Brain microvascular endothelial cell (primary cell): ENCODE data around the gene UPF3B.

Experiments
- DNase-seq: peaks from one replicate; pipeline ENCODE4 v3.0.0-alpha.2; 2020
- H3K27ac ChIP-seq: fragments of 250-450 bp; sonication (Bioruptor Pico); 2 replicates; pipeline ENCODE4 v1.5.1; 2020; ENCODE audit warnings: mild to moderate bottlenecking, moderate library complexity
- H3K27me3 ChIP-seq: fragments of 250-450 bp; sonication (Bioruptor Pico); replicated peaks from 2 replicates; pipeline ENCODE4 v1.5.1; 2020; ENCODE audit warnings: mild to moderate bottlenecking
- H3K36me3 ChIP-seq: fragments of 250-450 bp; sonication (Bioruptor Pico); replicated peaks from 2 replicates; pipeline ENCODE4 v1.5.1; 2020; ENCODE audit warnings: mild to moderate bottlenecking
- H3K4me3 ChIP-seq: 2 replicates; pipeline ENCODE4 v1.5.1; 2011; ENCODE audit warnings: low read depth, mild to moderate bottlenecking, control low read depth, low read length, moderate library complexity
- CTCF ChIP-seq: IDR thresholded peaks from 2 replicates; pipeline ENCODE4 v1.5.1; 2011; ENCODE audit warnings: low read depth, mild to moderate bottlenecking, moderate library complexity, low read length, control low read depth, inconsistent platforms; ENCODE audit errors: missing control alignments
- in situ Hi-C: cut with HindIII; loops from 2 replicates; pipeline ENCODE4 v1.10.0; 2017; ENCODE audit warnings: low sequenced_read_pairs, low pct_ligation_motif_present

Gene UPF3B

GRCh38 chrX:119887721-119888425 lies 35.1 kb upstream of the UPF3B start:
- TF ChIP-seq CTCF = peak; percentile 76
- Histone ChIP-seq H3K36me3 (no peaks in the 10 kb centered on the region), H3K4me3 (peak overlapping the region; percentile 42), H3K27ac (no peak overlapping the region), H3K27me3 (no peaks in the 10 kb centered on the region)
- peak; percentile 29 for DNase-seq
- in situ Hi-C loops = no loop called here

- TF ChIP-seq CTCF = no peak
- H3K27me3 ChIP-seq = no peaks in the 10 kb centered on the region
- no peaks in the 10 kb centered on the region for H3K36me3 ChIP-seq
- H3K4me3 ChIP-seq = no peak overlapping the region
- H3K27ac ChIP-seq = no peak overlapping the region
- no peak for DNase-seq
- in situ Hi-C loops = no loop called here
Measured at GRCh38 chrX:119885554-119886428, 33.0 kb upstream of the UPF3B start.

- no peaks in the 10 kb centered on the region for H3K27me3 ChIP-seq
- TF ChIP-seq CTCF = peak; percentile 75
- H3K36me3 ChIP-seq = no peaks in the 10 kb centered on the region
- in situ Hi-C loops = no loop called here
- H3K27ac ChIP-seq = no peak overlapping the region
- H3K4me3 ChIP-seq = no peak overlapping the region
- peak; percentile 55 for DNase-seq
Measured at GRCh38 chrX:119880552-119881437, 28.0 kb upstream of the UPF3B start.

GRCh38 chrX:119880076-119880475 lies 27.3 kb upstream of the UPF3B start:
- H3K4me3 ChIP-seq = no peak overlapping the region
- in situ Hi-C loops = no loop called here
- no peak for TF ChIP-seq CTCF
- no peaks in the 10 kb centered on the region for H3K36me3 ChIP-seq
- no peak for DNase-seq
- no peak overlapping the region for H3K27ac ChIP-seq
- H3K27me3 ChIP-seq = no peaks in the 10 kb centered on the region

GRCh38 chrX:119878740-119879139 lies 26.0 kb upstream of the UPF3B start:
- Histone ChIP-seq H3K4me3 (no peak overlapping the region), H3K27me3 (no peaks in the 10 kb centered on the region), H3K36me3 (no peaks in the 10 kb centered on the region), H3K27ac (no peak overlapping the region)
- in situ Hi-C loops = no loop called here
- no peak for DNase-seq
- no peak for TF ChIP-seq CTCF
